ENCODE data around the gene TBC1D22B.
"Not testable (repeated sequence)": the region's sequence is repeated elsewhere in the genome, so short reads cannot be mapped to it uniquely, and the experiment has no call there.

The TBC1D22B gene

DNA sequence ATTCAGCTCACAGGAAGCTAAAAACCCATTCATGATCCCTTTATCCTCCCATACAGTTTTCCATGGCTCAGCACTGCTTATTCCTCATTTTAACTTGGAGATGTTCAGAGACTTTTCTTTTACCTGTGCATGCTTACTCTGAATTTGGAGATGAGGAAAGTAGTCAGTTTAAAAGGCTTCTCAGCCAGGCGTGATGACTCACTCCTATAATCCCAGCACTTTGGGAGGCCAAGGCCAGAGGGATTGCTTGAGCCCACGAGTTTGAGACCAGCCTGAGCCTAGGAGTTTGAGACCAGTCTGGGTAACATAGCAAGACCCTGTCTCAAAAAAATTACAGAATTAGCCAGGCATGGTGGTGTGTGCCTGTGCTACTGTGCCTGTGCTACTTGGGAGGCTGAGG is 30.7 kb downstream of the TBC1D22B start:
- no peaks in the 10 kb centered on the region for H4K20me1 ChIP-seq (ENCODE audit: control insufficient read depth, insufficient read depth, low read depth, low read length)
- H3K79me2 ChIP-seq (ENCODE audit: control insufficient read depth, low read length) = no peaks in the 10 kb centered on the region
- no peak overlapping the region for H3K4me3 ChIP-seq (ENCODE audit: low read length)
- H3K9me2 ChIP-seq (replicated peaks; ENCODE audit: control insufficient read depth, low read length) = no peaks in the 10 kb centered on the region
- no peaks in the 10 kb centered on the region for H3K27me3 ChIP-seq (ENCODE audit: control insufficient read depth, low read length)
- H3K4me2 ChIP-seq (ENCODE audit: low read length) = no peak overlapping the region
- peaks cover 7% of the 10 kb centered on the region for H3K4me1 ChIP-seq (ENCODE audit: control insufficient read depth, low read length)
- no peaks in the 10 kb centered on the region for H3K9me3 ChIP-seq (ENCODE audit: control insufficient read depth, insufficient read depth, low read length)
- H3F3A ChIP-seq (ENCODE audit: control insufficient read depth, insufficient read depth) = no peaks in the 10 kb centered on the region
- TF ChIP-seq, protein P1, sequence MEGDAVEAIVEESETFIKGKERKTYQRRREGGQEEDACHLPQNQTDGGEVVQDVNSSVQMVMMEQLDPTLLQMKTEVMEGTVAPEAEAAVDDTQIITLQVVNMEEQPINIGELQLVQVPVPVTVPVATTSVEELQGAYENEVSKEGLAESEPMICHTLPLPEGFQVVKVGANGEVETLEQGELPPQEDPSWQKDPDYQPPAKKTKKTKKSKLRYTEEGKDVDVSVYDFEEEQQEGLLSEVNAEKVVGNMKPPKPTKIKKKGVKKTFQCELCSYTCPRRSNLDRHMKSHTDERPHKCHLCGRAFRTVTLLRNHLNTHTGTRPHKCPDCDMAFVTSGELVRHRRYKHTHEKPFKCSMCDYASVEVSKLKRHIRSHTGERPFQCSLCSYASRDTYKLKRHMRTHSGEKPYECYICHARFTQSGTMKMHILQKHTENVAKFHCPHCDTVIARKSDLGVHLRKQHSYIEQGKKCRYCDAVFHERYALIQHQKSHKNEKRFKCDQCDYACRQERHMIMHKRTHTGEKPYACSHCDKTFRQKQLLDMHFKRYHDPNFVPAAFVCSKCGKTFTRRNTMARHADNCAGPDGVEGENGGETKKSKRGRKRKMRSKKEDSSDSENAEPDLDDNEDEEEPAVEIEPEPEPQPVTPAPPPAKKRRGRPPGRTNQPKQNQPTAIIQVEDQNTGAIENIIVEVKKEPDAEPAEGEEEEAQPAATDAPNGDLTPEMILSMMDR (IDR thresholded peaks at IDR 0.05; ENCODE audit: low read depth, low read length, poor library complexity, severe bottlenecking) = no peak
- no peak for TF ChIP-seq EZH2phosphoT487 (IDR thresholded peaks at IDR 0.05; ENCODE audit: borderline replicate concordance, low read length)
- peaks cover 53% of the 10 kb centered on the region for H3K36me3 ChIP-seq (ENCODE audit: control insufficient read depth, low read length)
- H3K27ac ChIP-seq (ENCODE audit: low read depth, low read length) = no peak overlapping the region

DNA sequence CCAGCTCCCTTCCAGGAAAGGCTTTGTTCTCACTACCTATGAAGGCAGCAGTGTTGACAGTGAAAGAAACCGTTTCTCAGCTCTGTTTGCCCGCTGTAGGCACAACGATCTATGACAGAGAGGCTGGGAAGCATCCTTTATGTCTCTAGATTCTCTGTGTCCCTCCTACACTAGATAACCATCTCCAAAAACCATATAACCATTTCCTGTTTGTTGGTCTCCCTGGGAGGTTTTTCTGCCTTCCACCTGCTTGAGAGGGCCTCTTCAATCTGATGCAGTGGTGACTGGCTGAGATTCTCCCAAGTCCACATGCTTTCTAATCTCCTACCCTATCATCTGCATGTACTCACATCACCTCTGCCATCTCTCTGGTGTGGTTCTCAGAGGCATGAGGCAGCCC is 32.4 kb downstream of the TBC1D22B start:
- Histone ChIP-seq H3K36me3 (ENCODE audit: control insufficient read depth, low read length) (peaks cover 47% of the 10 kb centered on the region), H3K27me3 (ENCODE audit: control insufficient read depth, low read length) (no peaks in the 10 kb centered on the region), H4K20me1 (ENCODE audit: control insufficient read depth, insufficient read depth, low read depth, low read length) (no peaks in the 10 kb centered on the region), H3K4me3 (ENCODE audit: low read length) (no peak overlapping the region), H3F3A (ENCODE audit: control insufficient read depth, insufficient read depth) (no peaks in the 10 kb centered on the region), H3K27ac (ENCODE audit: low read depth, low read length) (no peak overlapping the region), H3K79me2 (ENCODE audit: control insufficient read depth, low read length) (no peaks in the 10 kb centered on the region), H3K9me2 (replicated peaks; ENCODE audit: control insufficient read depth, low read length) (no peaks in the 10 kb centered on the region), H3K4me2 (ENCODE audit: low read length) (no peak overlapping the region), H3K9me3 (ENCODE audit: control insufficient read depth, insufficient read depth, low read length) (no peaks in the 10 kb centered on the region), H3K4me1 (ENCODE audit: control insufficient read depth, low read length) (peaks cover 7% of the 10 kb centered on the region)
- TF ChIP-seq EZH2phosphoT487 (IDR thresholded peaks at IDR 0.05; ENCODE audit: borderline replicate concordance, low read length) = no peak

DNA sequence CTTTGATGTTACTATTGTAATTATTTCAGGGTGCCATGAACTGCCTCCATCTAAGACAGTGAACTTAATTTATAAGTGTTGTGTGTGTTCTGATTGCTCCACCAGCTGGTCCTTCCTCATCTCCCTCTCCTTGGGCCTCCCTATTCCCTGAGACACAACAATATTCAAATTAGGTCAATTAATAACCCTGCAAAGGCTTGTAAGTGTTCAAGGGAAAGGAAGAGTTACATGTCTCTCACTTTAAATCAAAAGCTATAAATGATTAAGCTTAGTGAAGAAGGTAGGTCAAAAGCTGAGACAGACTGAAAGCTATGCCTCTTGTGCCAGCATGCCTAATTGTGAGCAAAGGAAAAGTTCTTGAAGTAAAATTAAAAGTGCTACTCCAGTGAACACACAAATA is 35.9 kb downstream of the TBC1D22B start:
- no peaks in the 10 kb centered on the region for H3K9me3 ChIP-seq (ENCODE audit: control insufficient read depth, insufficient read depth, low read length)
- 0 out of 2 replicates have a peak, but pooled peaks cover 3% of the 10 kb centered on the region for H3K4me1 ChIP-seq (ENCODE audit: control insufficient read depth, low read length)
- no peaks in the 10 kb centered on the region for H4K20me1 ChIP-seq (ENCODE audit: control insufficient read depth, insufficient read depth, low read depth, low read length)
- H3F3A ChIP-seq (ENCODE audit: control insufficient read depth, insufficient read depth) = no peaks in the 10 kb centered on the region
- H3K36me3 ChIP-seq (ENCODE audit: control insufficient read depth, low read length) = peaks cover 29% of the 10 kb centered on the region
- H3K4me2 ChIP-seq (ENCODE audit: low read length) = no peak overlapping the region
- no peaks in the 10 kb centered on the region for H3K27me3 ChIP-seq (ENCODE audit: control insufficient read depth, low read length)
- no peak overlapping the region for H3K27ac ChIP-seq (ENCODE audit: low read depth, low read length)
- TF ChIP-seq EZH2phosphoT487 (IDR thresholded peaks at IDR 0.05; ENCODE audit: borderline replicate concordance, low read length) = no peak
- TF ChIP-seq, protein P1 (IDR thresholded peaks at IDR 0.05; ENCODE audit: low read depth, low read length, poor library complexity, severe bottlenecking) = no peak
- H3K4me3 ChIP-seq (ENCODE audit: low read length) = no peak overlapping the region
- no peaks in the 10 kb centered on the region for H3K9me2 ChIP-seq (replicated peaks; ENCODE audit: control insufficient read depth, low read length)
- H3K79me2 ChIP-seq (ENCODE audit: control insufficient read depth, low read length) = no peaks in the 10 kb centered on the region

DNA sequence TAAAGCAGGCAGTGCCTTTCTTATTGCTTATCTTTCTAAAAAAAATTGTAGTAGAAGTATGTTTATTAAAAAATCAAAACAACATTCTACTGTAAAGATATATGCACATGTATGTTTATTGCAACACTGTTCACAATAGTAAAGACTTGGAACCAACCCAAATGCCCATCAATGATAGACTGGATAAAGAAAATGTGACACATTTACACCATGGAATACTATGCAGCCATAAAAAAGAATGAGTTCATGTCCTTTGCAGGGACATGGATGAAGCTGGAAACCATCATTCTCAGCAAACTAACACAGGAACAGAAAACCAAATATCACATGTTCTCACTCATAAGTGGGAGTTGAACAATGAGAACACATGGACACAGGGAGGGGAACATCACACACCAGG is 40.1 kb downstream of the TBC1D22B start:
- not testable (repeated sequence) for H3K9me2 ChIP-seq (replicated peaks; ENCODE audit: control insufficient read depth, low read length); H3F3A ChIP-seq (ENCODE audit: control insufficient read depth, insufficient read depth); H4K20me1 ChIP-seq (ENCODE audit: control insufficient read depth, insufficient read depth, low read depth, low read length); H3K4me3 ChIP-seq (ENCODE audit: low read length); H3K4me2 ChIP-seq (ENCODE audit: low read length); H3K79me2 ChIP-seq (ENCODE audit: control insufficient read depth, low read length); H3K27ac ChIP-seq (ENCODE audit: low read depth, low read length); H3K27me3 ChIP-seq (ENCODE audit: control insufficient read depth, low read length); H3K9me3 ChIP-seq (ENCODE audit: control insufficient read depth, insufficient read depth, low read length); H3K4me1 ChIP-seq (ENCODE audit: control insufficient read depth, low read length)
- H3K36me3 ChIP-seq (ENCODE audit: control insufficient read depth, low read length) = peaks cover 16% of the 10 kb centered on the region

All from DOHH2 (cell line).